Thymus (tissue), 11 donors: ENCODE data around the gene FHL1. TPM values are rescaled to one million over a fixed set of nuclear protein-coding genes. Genes with fewer than 3 reads are reported as not detected.
A peak's percentile ranks its signal among the peaks of the same experiment; 100 is the strongest.

ENCODE experiments used
- DNase-seq, 9 donors: peaks; one replicate each; pipeline ENCODE4 v3.0.0-alpha.2; 2013; ENCODE audit warnings: low spot score in 9 of 9, low read depth in 6 of 9, missing footprints in 1 of 9
- H3K27ac ChIP-seq, 2 donors: one replicate each; pipeline ENCODE4 v1.5.1; 2013; ENCODE audit warnings: control low read depth in 1 of 2, low read depth in 1 of 2, low read length in 1 of 2, mild to moderate bottlenecking in 1 of 2, moderate library complexity in 1 of 2
- H3K27me3 ChIP-seq, 2 donors: one replicate each; pipeline ENCODE4 v1.5.1; 2013; ENCODE audit warnings: low read length in 1 of 2; ENCODE audit not compliant: control insufficient read depth in 2 of 2, insufficient read depth in 1 of 2
- H3K36me3 ChIP-seq, 2 donors: one replicate each; pipeline ENCODE4 v1.5.1; 2013; ENCODE audit warnings: low read length in 1 of 2, mild to moderate bottlenecking in 1 of 2, moderate library complexity in 1 of 2; ENCODE audit not compliant: control insufficient read depth in 2 of 2, insufficient read depth in 2 of 2
- H3K4me1 ChIP-seq, 2 donors: one replicate each; pipeline ENCODE4 v1.5.1; 2013; ENCODE audit warnings: low read length in 2 of 2; ENCODE audit not compliant: control insufficient read depth in 2 of 2, insufficient read depth in 2 of 2
- H3K4me3 ChIP-seq, 2 donors: one replicate each; pipeline ENCODE4 v1.5.1; 2013; ENCODE audit warnings: low read length in 2 of 2, control low read depth in 1 of 2, mild to moderate bottlenecking in 1 of 2
- H3K9me3 ChIP-seq, 2 donors: one replicate each; pipeline ENCODE4 v1.5.1; 2013; ENCODE audit warnings: low read length in 1 of 2, mild to moderate bottlenecking in 1 of 2; ENCODE audit not compliant: control insufficient read depth in 2 of 2, insufficient read depth in 1 of 2
- WGBS: extraction: QIAGEN DNeasy Blood & Tissue Kit; methylation state at CpG from one replicate; pipeline ENCODE4 v1.1.7; 2013; 5-methylcytosine and 5-hydroxymethylcytosine counted together
- polyA plus RNA-seq: library from polyadenylated mRNA; stranded (reverse); fragments of 200-250 nt; gene quantifications from one replicate; pipeline ENCODE4 v1.2.3, GENCODE V29; 2013
- total RNA-seq: library from RNA; stranded (reverse); fragments of 120-200 nt; gene quantifications from one replicate; pipeline ENCODE4 v1.2.4, GENCODE V29; 2013
- donor health status: healthy.

The FHL1 gene
- total and polyA plus RNA-seq, 2 donors, result 6.1 to 88.1 TPM

DNA sequence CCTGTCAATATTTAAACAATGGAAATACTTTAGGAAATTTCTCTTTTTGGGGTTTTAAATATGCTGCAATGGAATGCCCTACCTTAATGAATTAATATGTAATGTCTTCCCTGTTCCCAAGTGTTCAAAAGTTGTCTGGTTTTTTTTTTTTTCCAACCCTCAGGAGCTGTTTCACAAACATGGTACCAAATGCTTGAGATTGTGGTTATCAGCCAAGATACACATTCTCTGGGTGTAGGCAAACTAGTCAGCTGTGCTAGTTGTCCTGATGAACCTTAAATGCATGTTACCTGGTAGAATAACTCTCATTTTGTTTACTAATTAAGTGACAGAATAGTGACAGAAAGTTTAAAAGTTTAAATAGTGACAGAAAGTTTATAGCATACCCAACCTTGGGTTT is 50.7 kb downstream of the FHL1 start:
- DNase-seq, result no peak
- H3K27ac ChIP-seq, result no peak overlapping the region
- no peaks in the 10 kb centered on the region for H3K27me3 ChIP-seq
- H3K36me3 ChIP-seq, result no peaks in the 10 kb centered on the region
- H3K4me1 ChIP-seq, result peaks cover 8 to 11% of the 10 kb centered on the region in 2 donors
- H3K9me3 ChIP-seq, result no peaks in the 10 kb centered on the region
- no peak overlapping the region for H3K4me3 ChIP-seq

DNA sequence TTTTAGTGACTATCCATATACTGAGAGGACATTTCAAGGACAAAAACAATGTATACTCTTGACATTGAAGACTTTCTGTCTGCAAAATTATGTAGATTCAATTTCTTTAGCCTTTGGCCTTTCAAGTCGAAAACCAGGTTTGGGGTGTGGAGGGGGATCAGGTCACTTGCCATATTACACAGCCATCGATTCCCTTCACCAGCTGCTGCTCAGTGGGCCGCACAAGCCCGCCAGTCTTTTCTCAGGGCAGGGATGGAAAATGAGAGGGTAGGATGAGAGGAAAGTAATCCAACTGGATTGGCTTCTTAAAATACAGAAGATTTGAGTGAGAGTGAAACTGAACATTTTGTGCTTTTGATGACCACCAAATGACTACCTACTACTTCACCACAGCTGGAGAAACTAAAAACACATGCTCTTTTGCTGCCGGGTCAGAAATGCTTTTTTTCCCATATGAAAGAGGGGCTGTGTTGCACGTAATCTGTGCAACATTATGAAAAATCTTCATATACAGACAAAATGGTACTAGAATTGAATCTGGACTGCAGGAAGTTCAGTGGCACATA is 51.4 kb downstream of the FHL1 start:
- H3K4me3 ChIP-seq, result no peak overlapping the region

DNA sequence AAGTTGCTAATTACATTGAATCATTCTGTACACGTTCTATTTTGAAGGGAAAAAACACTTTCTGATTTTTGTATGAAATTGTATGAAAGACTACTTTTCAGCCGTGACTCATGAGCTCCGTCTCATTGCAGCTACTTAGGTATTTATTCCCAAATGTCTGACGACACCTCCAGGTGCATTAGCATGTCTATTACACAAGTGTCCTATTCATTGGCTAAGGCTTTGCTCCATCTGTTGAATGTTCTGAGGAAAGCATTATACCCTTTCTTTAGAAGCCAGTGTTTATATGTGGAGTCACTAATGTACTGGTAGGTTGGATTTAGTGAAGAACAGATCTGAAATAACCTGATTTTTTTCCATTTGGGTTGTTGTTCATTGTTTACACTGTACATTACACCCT is 52.0 kb downstream of the FHL1 start:
- Histone ChIP-seq H3K9me3 (no peaks in the 10 kb centered on the region), H3K27me3 (no peaks in the 10 kb centered on the region), H3K4me3 (no peak overlapping the region), H3K36me3 (no peaks in the 10 kb centered on the region), H3K4me1 (peaks cover 0 to 2% of the 10 kb centered on the region in 2 donors), H3K27ac (no peak overlapping the region)
- DNase-seq, result no peak
- WGBS, result 98% methylated on average over 4 of the region's 4 CpGs

More for the DNA sequence above, 51.4 kb downstream of the FHL1 start:
- Histone ChIP-seq H3K27me3 (no peaks in the 10 kb centered on the region), H3K4me1 (peaks cover under 1 to 4% of the 10 kb centered on the region in 2 donors), H3K27ac (no peak overlapping the region), H3K36me3 (no peaks in the 10 kb centered on the region), H3K9me3 (no peaks in the 10 kb centered on the region)
- 99% methylated on average over 6 of the region's 6 CpGs for WGBS
- no peak for DNase-seq

DNA sequence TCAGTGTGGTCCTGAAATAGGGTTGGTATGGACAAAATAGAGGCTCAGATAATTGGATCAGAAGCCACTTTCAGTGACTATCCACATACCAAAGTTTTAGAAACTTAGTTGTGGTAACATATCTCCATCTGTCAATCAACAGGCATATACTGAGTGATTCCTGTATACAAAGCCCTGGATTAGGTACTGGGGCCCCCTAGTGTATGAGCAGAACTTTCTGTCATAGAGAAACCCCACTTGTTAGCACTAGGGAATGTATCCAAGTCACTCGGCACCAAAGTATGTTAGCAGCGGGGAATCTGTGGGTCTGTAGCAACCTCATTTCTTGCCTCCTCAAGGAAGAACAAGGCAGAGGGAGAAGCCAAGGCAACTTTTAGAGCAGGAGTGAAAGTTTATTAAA is 53.1 kb downstream of the FHL1 start:
- peaks cover 0 to 2% of the 10 kb centered on the region in 2 donors for H3K4me1 ChIP-seq
- 92% methylated on average over 2 of the region's 2 CpGs for WGBS
- H3K4me3 ChIP-seq, result no peak overlapping the region
- H3K27me3 ChIP-seq, result no peaks in the 10 kb centered on the region
- no peaks in the 10 kb centered on the region for H3K9me3 ChIP-seq
- no peaks in the 10 kb centered on the region for H3K36me3 ChIP-seq
- peak in 1 of 9 donors; percentile 12 for DNase-seq
- no peak overlapping the region for H3K27ac ChIP-seq

DNA sequence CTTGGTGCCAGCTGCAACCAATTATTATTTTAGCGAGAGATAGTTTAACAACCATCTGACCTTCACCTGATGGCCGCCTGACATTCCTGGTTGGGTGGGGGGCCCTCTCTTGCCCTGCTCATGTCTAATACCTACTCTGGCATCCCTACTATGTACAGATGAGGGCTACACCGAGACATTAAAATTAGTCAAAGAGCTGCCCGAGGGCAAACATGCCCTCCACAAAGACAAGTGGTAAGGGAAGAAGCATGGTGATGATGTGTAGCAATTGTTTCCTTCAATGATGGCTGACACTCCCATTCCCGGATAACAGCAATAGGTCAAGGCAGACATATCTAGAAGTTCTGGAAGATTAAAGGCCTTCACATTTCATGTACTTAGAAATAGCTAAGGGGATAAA is 54.3 kb downstream of the FHL1 start:
- Histone ChIP-seq H3K9me3 (no peaks in the 10 kb centered on the region), H3K4me3 (no peak overlapping the region), H3K27me3 (no peaks in the 10 kb centered on the region), H3K36me3 (no peaks in the 10 kb centered on the region), H3K4me1 (peaks cover 0 to 2% of the 10 kb centered on the region in 2 donors), H3K27ac (no peak overlapping the region)
- no peak for DNase-seq
- 98% methylated on average over 5 of the region's 5 CpGs for WGBS

DNA sequence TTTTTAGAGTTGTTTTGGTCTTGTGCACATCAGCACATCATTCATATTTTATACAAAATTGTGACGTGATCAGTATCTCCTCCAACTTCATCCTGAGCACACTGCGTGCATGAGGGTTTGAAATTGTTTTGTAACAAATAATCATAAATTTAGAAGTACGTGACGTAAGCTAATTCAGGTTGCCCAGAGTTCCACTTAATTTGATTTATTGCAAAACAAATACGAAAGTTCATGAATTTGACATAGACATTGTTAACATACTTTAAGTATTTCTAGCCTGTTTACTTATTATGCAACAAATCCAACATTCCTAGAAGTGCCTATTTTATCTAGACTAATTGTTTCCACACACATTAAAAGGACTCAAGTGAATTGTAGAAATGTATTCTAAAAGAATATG is 55.6 kb downstream of the FHL1 start:
- WGBS, result 97% methylated on average over 5 of the region's 5 CpGs

DNA sequence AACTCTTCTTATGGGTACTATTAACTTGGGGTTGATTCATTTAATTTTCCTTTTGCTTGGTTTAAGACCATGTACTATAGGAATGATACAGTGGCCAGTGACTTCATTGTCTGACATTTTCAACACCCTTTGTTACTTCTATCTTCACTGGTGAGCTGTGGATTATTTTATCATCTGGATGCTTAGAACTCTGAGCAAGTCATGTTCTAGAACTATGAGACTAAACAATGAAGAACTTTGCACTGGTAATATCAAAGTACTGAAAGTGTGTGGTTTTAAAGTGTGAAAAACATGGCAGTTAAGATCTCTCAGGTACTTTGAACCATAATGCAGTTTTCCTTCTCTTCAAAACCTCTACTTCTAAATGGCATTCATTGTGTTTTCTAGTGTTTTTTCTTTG is 56.1 kb downstream of the FHL1 start:
- H3K27ac ChIP-seq, result no peak overlapping the region
- no peak overlapping the region for H3K4me3 ChIP-seq
- peak in 2 of 9 donors; percentile 10 to 35 for DNase-seq
- no peaks in the 10 kb centered on the region for H3K27me3 ChIP-seq
- H3K9me3 ChIP-seq, result no peaks in the 10 kb centered on the region
- no peaks in the 10 kb centered on the region for H3K36me3 ChIP-seq
- no peaks in the 10 kb centered on the region for H3K4me1 ChIP-seq

More for the DNA sequence above, 55.6 kb downstream of the FHL1 start:
- Histone ChIP-seq H3K27ac (no peak overlapping the region), H3K4me3 (no peak overlapping the region), H3K27me3 (no peaks in the 10 kb centered on the region), H3K4me1 (no peaks in the 10 kb centered on the region), H3K9me3 (no peaks in the 10 kb centered on the region), H3K36me3 (no peaks in the 10 kb centered on the region)
- DNase-seq, result no peak

DNA sequence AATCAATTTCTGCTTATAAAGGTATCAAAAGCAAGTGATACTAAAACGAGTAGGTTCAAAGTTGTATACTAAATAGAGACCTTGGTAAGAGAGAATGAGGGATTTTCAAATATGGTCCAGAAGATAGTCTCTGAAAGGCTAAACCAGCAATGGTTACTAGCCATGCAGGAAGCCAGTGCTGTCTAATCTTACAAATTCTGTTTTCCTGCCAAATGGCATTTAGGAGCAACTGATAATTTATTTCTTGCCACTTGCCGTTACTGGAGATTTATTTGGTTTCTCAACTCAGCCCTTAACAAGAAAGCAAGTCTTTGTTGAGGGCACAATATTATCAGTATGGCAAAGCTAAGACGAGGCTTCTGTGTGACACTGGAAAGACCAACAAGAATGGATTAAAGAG is 56.6 kb downstream of the FHL1 start:
- H3K27ac ChIP-seq, result no peak overlapping the region
- H3K9me3 ChIP-seq, result no peaks in the 10 kb centered on the region
- no peak overlapping the region for H3K4me3 ChIP-seq
- no peaks in the 10 kb centered on the region for H3K4me1 ChIP-seq
- WGBS, result 61% methylated on average over 3 of the region's 3 CpGs
- no peaks in the 10 kb centered on the region for H3K27me3 ChIP-seq
- no peaks in the 10 kb centered on the region for H3K36me3 ChIP-seq
- DNase-seq, result no peak

DNA sequence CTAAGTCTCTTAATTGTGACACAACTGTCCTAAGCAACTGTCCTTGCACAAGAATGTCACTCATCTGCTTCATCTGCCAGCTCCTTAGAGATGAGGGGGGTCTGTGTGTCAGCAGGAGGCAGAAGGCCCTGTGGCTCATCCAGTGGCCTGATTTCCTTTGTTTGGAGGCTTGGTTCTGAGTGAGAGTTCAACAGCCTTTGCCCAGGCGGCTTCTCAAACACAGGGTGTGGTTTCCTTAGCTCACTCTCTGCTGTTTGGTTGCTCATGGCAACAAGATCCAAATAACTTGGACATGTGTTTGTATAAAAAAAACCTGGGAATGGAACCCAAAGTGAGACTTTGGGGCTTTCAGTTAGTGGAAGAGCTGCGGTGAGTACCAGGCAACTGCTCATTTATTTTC is 57.2 kb downstream of the FHL1 start:
- DNase-seq, result no peak
- Histone ChIP-seq H3K27ac (no peak overlapping the region), H3K4me1 (no peaks in the 10 kb centered on the region), H3K36me3 (no peaks in the 10 kb centered on the region), H3K27me3 (no peaks in the 10 kb centered on the region), H3K4me3 (no peak overlapping the region), H3K9me3 (no peaks in the 10 kb centered on the region)
- WGBS, result 74% methylated on average over 2 of the region's 2 CpGs
